ENCODE data around the gene SAMD10. TPM values are rescaled to one million over a fixed set of nuclear protein-coding genes. Genes with fewer than 3 reads are reported as not detected.

The SAMD10 gene
- total RNA-seq, 6 donors from 2014 or later: 2.6 to 7.2 (median 4.7) TPM

GRCh38 chr20:63947638-63948456 lies 31.6 kb downstream of the SAMD10 start:
- no peak for ATAC-seq (ENCODE audit: low FRiP score in 2 of 2)
- TF ChIP-seq POLR2AphosphoS5 (IDR thresholded peaks at IDR 0.05): peak; percentile 24 to 43
- TF ChIP-seq POLR2A (IDR thresholded peaks at IDR 0.05): no peak
- peaks cover 0 to 44% (median 32%) of the 10 kb centered on the region in 4 donors for H3K36me3 ChIP-seq
- no peaks in the 10 kb centered on the region for H3K9me3 ChIP-seq
- peak overlapping the region in 2 of 4 donors; percentile 2 to 15 for H3K4me3 ChIP-seq
- no peaks in the 10 kb centered on the region for H3K27me3 ChIP-seq
- WGBS, 2 donors: 55% methylated on average over 16 to 27 of the region's 27 CpGs
- peaks cover 54 to 71% (median 63%) of the 10 kb centered on the region in 4 donors for H3K4me1 ChIP-seq
- peak in 1 of 2 donors; percentile 69 for DNase-seq
- H3K27ac ChIP-seq: peak overlapping the region in 3 of 4 donors; percentile 69 to 91 (median 87)

- ATAC-seq (ENCODE audit: low FRiP score in 2 of 2) (no peak), DNase-seq (peak in 1 of 2 donors; percentile 53)
- H3K4me3 ChIP-seq: no peak overlapping the region
- H3K9me3 ChIP-seq: no peaks in the 10 kb centered on the region
- peaks cover 0 to 41% (median 32%) of the 10 kb centered on the region in 4 donors for H3K36me3 ChIP-seq
- TF ChIP-seq CTCF (IDR thresholded peaks at IDR 0.05): no peak
- TF ChIP-seq POLR2A (IDR thresholded peaks at IDR 0.05): no peak
- TF ChIP-seq EP300 (IDR thresholded peaks at IDR 0.05): no peak
- TF ChIP-seq POLR2AphosphoS5 (IDR thresholded peaks at IDR 0.05): no peak
- peaks cover 53 to 71% (median 61%) of the 10 kb centered on the region in 4 donors for H3K4me1 ChIP-seq
- no peaks in the 10 kb centered on the region for H3K27me3 ChIP-seq
- peak overlapping the region in 2 of 4 donors; percentile 69 to 87 for H3K27ac ChIP-seq
- 81 to 88% methylated on average over 6 to 15 of the region's 15 CpGs for WGBS, 2 donors
These were observed 32.3 kb downstream of the SAMD10 start for GRCh38 chr20:63946986-63947637.

GRCh38 chr20:63945921-63946920 lies 33.2 kb downstream of the SAMD10 start:
- peaks cover 50 to 68% (median 56%) of the 10 kb centered on the region in 4 donors for H3K4me1 ChIP-seq
- TF ChIP-seq EP300 (IDR thresholded peaks at IDR 0.05): no peak
- no peak for TF ChIP-seq CTCF (IDR thresholded peaks at IDR 0.05)
- TF ChIP-seq POLR2A (IDR thresholded peaks at IDR 0.05): no peak
- TF ChIP-seq POLR2AphosphoS5 (IDR thresholded peaks at IDR 0.05): no peak
- no peak overlapping the region for H3K27ac ChIP-seq
- WGBS, 2 donors: 95 to 99% methylated on average over 19 to 39 of the region's 39 CpGs
- no peaks in the 10 kb centered on the region for H3K9me3 ChIP-seq
- DNase-seq: peak in 1 of 2 donors; percentile 85
- no peak overlapping the region for H3K4me3 ChIP-seq
- H3K27me3 ChIP-seq: no peaks in the 10 kb centered on the region
- ATAC-seq (ENCODE audit: low FRiP score in 2 of 2): no peak
- peaks cover 0 to 41% (median 32%) of the 10 kb centered on the region in 4 donors for H3K36me3 ChIP-seq

- DNase-seq (peak in 1 of 2 donors; percentile 50), ATAC-seq (ENCODE audit: low FRiP score in 2 of 2) (no peak)
- TF ChIP-seq CTCF (IDR thresholded peaks at IDR 0.05): no peak
- no peak for TF ChIP-seq POLR2A (IDR thresholded peaks at IDR 0.05)
- no peak for TF ChIP-seq EP300 (IDR thresholded peaks at IDR 0.05)
- TF ChIP-seq POLR2AphosphoS5 (IDR thresholded peaks at IDR 0.05): no peak
- H3K4me3 ChIP-seq: no peak overlapping the region
- WGBS, 2 donors: 93 to 96% methylated on average over 5 to 16 of the region's 17 CpGs
- peaks cover 41 to 61% (median 46%) of the 10 kb centered on the region in 4 donors for H3K4me1 ChIP-seq
- peak overlapping the region in 1 of 4 donors; percentile 84 for H3K27ac ChIP-seq
- peaks cover 7 to 52% (median 43%) of the 10 kb centered on the region in 4 donors for H3K36me3 ChIP-seq
- H3K9me3 ChIP-seq: no peaks in the 10 kb centered on the region
- no peaks in the 10 kb centered on the region for H3K27me3 ChIP-seq
These were observed 34.3 kb downstream of the SAMD10 start for GRCh38 chr20:63945031-63945658.
